Glomerular visceral epithelial cell (primary cell): Measurements from ENCODE around the gene STX16.
A peak's percentile ranks its signal among the peaks of the same experiment; 100 is the strongest.

Experiments
- DNase-seq: peaks from one replicate; pipeline ENCODE4 v3.0.0-alpha.2; 2016; ENCODE audit errors: extremely low spot score

Gene STX16

GRCh38 chr20:58675641-58676040 is 24.6 kb downstream of the STX16 start:
- DNase-seq = no peak

GRCh38 chr20:58676161-58676560 is 25.1 kb downstream of the STX16 start:
- DNase-seq = no peak

- no peak for DNase-seq
Measured at GRCh38 chr20:58677079-58677604, 26.1 kb downstream of the STX16 start.

GRCh38 chr20:58677808-58678207 is 26.7 kb downstream of the STX16 start:
- DNase-seq = no peak

GRCh38 chr20:58678806-58679205 is 27.7 kb downstream of the STX16 start:
- no peak for DNase-seq

GRCh38 chr20:58682656-58683531 is 31.8 kb downstream of the STX16 start:
- DNase-seq = peak; percentile 53

GRCh38 chr20:58684291-58684690 is 33.2 kb downstream of the STX16 start:
- peak; percentile 57 for DNase-seq

GRCh38 chr20:58685988-58686387 is 34.9 kb downstream of the STX16 start:
- no peak for DNase-seq

GRCh38 chr20:58688414-58688813 is 37.3 kb downstream of the STX16 start:
- no peak for DNase-seq

GRCh38 chr20:58688840-58689239 is 37.8 kb downstream of the STX16 start:
- DNase-seq = no peak

- no peak for DNase-seq
Measured at GRCh38 chr20:58690396-58691135, 39.5 kb downstream of the STX16 start.

GRCh38 chr20:58691773-58692578 is 40.9 kb downstream of the STX16 start:
- no peak for DNase-seq

GRCh38 chr20:58692579-58693225 is 41.6 kb downstream of the STX16 start, which contains the start of gene NPEPL1:
NPEPL1 (plus strand) TSS chr20:58692800; CDS start chr20:58692901, 101 bp downstream.
- peak; percentile 89 for DNase-seq

- no peak for DNase-seq
Measured at GRCh38 chr20:58693226-58694006, 42.3 kb downstream of the STX16 start.

GRCh38 chr20:58694241-58695083 is 43.4 kb downstream of the STX16 start:
- no peak for DNase-seq

- DNase-seq = no peak
Measured at GRCh38 chr20:58695084-58695722, 44.1 kb downstream of the STX16 start.

- no peak for DNase-seq
Measured at GRCh38 chr20:58695895-58696375, 44.9 kb downstream of the STX16 start.

GRCh38 chr20:58696411-58696961 is 45.4 kb downstream of the STX16 start:
- DNase-seq = no peak
